HG02852 (cell line): Measurements from ENCODE around the gene DPM1.
A peak's percentile ranks its signal among the peaks of the same experiment; 100 is the strongest.

ENCODE experiments used
- ATAC-seq: cut with Tn5 transposase; IDR thresholded peaks from one replicate; pipeline ENCODE4 v1.9.1; 2021; ENCODE audit warnings: mild to moderate bottlenecking, moderate library complexity; ENCODE audit not compliant: unreplicated experiment

Gene DPM1

GRCh38 chr20:50931306-50932015 lies 26.9 kb downstream of the DPM1 start, which contains the start of gene ADNP:
ADNP (minus strand) TSS chr20:50931437; CDS start chr20:50903996, 27,441 bp downstream.
- ATAC-seq: peak; percentile 65

GRCh38 chr20:50930976-50931305 lies 27.4 kb downstream of the DPM1 start:
- peak; percentile 21 for ATAC-seq

- ATAC-seq: no peak
These were observed 28.0 kb downstream of the DPM1 start for GRCh38 chr20:50930139-50930975.

GRCh38 chr20:50929299-50930138 lies 28.8 kb downstream of the DPM1 start:
- peak; percentile 53 for ATAC-seq

GRCh38 chr20:50928469-50928868 lies 29.9 kb downstream of the DPM1 start:
- no peak for ATAC-seq

GRCh38 chr20:50926530-50926929 lies 31.8 kb downstream of the DPM1 start:
- ATAC-seq: no peak

GRCh38 chr20:50924261-50924920 lies 33.9 kb downstream of the DPM1 start:
- ATAC-seq: no peak

GRCh38 chr20:50921803-50922501 lies 36.4 kb downstream of the DPM1 start:
- ATAC-seq: no peak

GRCh38 chr20:50920997-50921396 lies 37.3 kb downstream of the DPM1 start:
- ATAC-seq: no peak

- ATAC-seq: no peak
These were observed 38.8 kb downstream of the DPM1 start for GRCh38 chr20:50919567-50919966.

- no peak for ATAC-seq
These were observed 39.9 kb downstream of the DPM1 start for GRCh38 chr20:50918403-50918802.

- ATAC-seq: no peak
These were observed 41.4 kb downstream of the DPM1 start for GRCh38 chr20:50916934-50917333.

- no peak for ATAC-seq
These were observed 42.1 kb downstream of the DPM1 start for GRCh38 chr20:50916257-50916656.

GRCh38 chr20:50915424-50915823 lies 42.9 kb downstream of the DPM1 start:
- no peak for ATAC-seq

- ATAC-seq: no peak
These were observed 44.5 kb downstream of the DPM1 start for GRCh38 chr20:50913690-50914375.

- peak; percentile 52 for ATAC-seq
These were observed 46.6 kb downstream of the DPM1 start for GRCh38 chr20:50911716-50912115.

- no peak for ATAC-seq
These were observed 47.3 kb downstream of the DPM1 start for GRCh38 chr20:50911030-50911429.

GRCh38 chr20:50909413-50909812 lies 48.9 kb downstream of the DPM1 start:
- ATAC-seq: no peak

- ATAC-seq: no peak
These were observed 54.2 kb downstream of the DPM1 start for GRCh38 chr20:50904067-50904570.
